Stimulated activated naive CD8-positive, alpha-beta T cell treated with anti-CD3 and anti-CD28 coated beads, Interleukin-15, Interleukin-2, amounts not matched to agents 100 U/mL and 50 U/mL, for 24 hours (primary cell): ENCODE data around the gene C12orf42.
A peak's percentile ranks its signal among the peaks of the same experiment; 100 is the strongest.
"Not testable (repeated sequence)": the region's sequence is repeated elsewhere in the genome, so short reads cannot be mapped to it uniquely, and the experiment has no call there.

Source experiments
- ATAC-seq: fragments of 150-1000 bp; cut with Tn5 transposase; one replicate; pipeline ENCODE4 v1.10.0; 2021
- DNase-seq: peaks from one replicate; pipeline ENCODE4 v3.0.0; 2021

Gene C12orf42

GRCh38 chr12:103494734-103495468 is 867 bp downstream of the C12orf42 start:
- ATAC-seq (no peak), DNase-seq (no peak)

- DNase-seq, result no peak
- no peak for ATAC-seq
These were observed 1.6 kb downstream of the C12orf42 start for GRCh38 chr12:103494051-103494733.

- ATAC-seq, result no peak
These were observed 2.6 kb downstream of the C12orf42 start for GRCh38 chr12:103493199-103493598.

GRCh38 chr12:103482365-103482764 is 13.4 kb downstream of the C12orf42 start:
- no peak for ATAC-seq
- no peak for DNase-seq

More at GRCh38 chr12:103493199-103493598, 2.6 kb downstream of the C12orf42 start:
- no peak for DNase-seq

- ATAC-seq (no peak), DNase-seq (no peak)
These were observed 20.7 kb downstream of the C12orf42 start for GRCh38 chr12:103475073-103475472.

GRCh38 chr12:103470664-103471063 is 25.1 kb downstream of the C12orf42 start:
- ATAC-seq (peak; percentile 40), DNase-seq (no peak)

GRCh38 chr12:103469719-103470118 is 26.0 kb downstream of the C12orf42 start:
- ATAC-seq (no peak), DNase-seq (no peak)

GRCh38 chr12:103468837-103469236 is 26.9 kb downstream of the C12orf42 start:
- DNase-seq (no peak), ATAC-seq (no peak)

GRCh38 chr12:103462675-103463074 is 33.1 kb downstream of the C12orf42 start:
- DNase-seq (no peak), ATAC-seq (peak; percentile 36)

GRCh38 chr12:103457471-103457870 is 38.3 kb downstream of the C12orf42 start:
- DNase-seq, result no peak
- no peak for ATAC-seq

- DNase-seq, result no peak
- no peak for ATAC-seq
These were observed 39.8 kb downstream of the C12orf42 start for GRCh38 chr12:103456006-103456405.

GRCh38 chr12:103455020-103455763 is 40.6 kb downstream of the C12orf42 start:
- DNase-seq (no peak), ATAC-seq (peak; percentile 86)

GRCh38 chr12:103444983-103445382 is 50.8 kb downstream of the C12orf42 start:
- no peak for ATAC-seq
- DNase-seq, result no peak

GRCh38 chr12:103442822-103443221 is 52.9 kb downstream of the C12orf42 start:
- ATAC-seq (no peak), DNase-seq (no peak)

- ATAC-seq (no peak), DNase-seq (no peak)
These were observed 53.6 kb downstream of the C12orf42 start for GRCh38 chr12:103442182-103442555.

- peak; percentile 46 for DNase-seq
- peak; percentile 100 for ATAC-seq
These were observed 54.2 kb downstream of the C12orf42 start for GRCh38 chr12:103441437-103442181.

GRCh38 chr12:103434165-103435105 is 61.3 kb downstream of the C12orf42 start:
- DNase-seq, result not testable (repeated sequence)
- peak; percentile 40 for ATAC-seq

GRCh38 chr12:103431950-103432349 is 63.8 kb downstream of the C12orf42 start:
- ATAC-seq (peak; percentile 36), DNase-seq (no peak)

GRCh38 chr12:103431387-103431786 is 64.4 kb downstream of the C12orf42 start:
- DNase-seq, result no peak
- peak; percentile 19 for ATAC-seq

- not testable (repeated sequence) for ATAC-seq, DNase-seq
These were observed 70.1 kb downstream of the C12orf42 start for GRCh38 chr12:103425674-103426073.
